HG03575 (cell line): Measurements from ENCODE around the gene BRD7.

Experiments used
- ATAC-seq: cut with Tn5 transposase; IDR thresholded peaks from one replicate; pipeline ENCODE4 v1.9.1; 2021; ENCODE audit not compliant: unreplicated experiment, insufficient number of reproducible peaks, low FRiP score; ENCODE audit errors: extremely low read depth

Gene BRD7

DNA sequence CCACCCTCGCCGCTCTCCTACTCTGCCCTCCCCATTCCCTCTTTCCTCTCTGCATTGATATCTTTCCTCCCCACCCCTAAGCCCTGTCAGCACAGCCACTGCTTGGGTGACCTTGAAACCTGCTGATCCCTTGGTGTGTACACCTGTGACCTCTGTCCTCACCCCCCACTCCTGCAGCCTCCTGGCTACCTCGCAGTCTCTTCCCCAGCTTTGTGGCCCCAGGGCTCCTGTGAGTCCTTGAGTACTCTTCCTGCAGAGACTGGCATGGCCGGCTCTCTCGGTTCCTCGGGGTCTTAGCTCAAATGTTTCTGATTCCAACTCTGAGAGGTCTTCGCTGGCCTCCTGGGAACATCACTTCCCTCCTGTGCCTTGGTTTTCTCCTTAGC, 70.7 kb downstream of the BRD7 start:
- ATAC-seq, result no peak

DNA sequence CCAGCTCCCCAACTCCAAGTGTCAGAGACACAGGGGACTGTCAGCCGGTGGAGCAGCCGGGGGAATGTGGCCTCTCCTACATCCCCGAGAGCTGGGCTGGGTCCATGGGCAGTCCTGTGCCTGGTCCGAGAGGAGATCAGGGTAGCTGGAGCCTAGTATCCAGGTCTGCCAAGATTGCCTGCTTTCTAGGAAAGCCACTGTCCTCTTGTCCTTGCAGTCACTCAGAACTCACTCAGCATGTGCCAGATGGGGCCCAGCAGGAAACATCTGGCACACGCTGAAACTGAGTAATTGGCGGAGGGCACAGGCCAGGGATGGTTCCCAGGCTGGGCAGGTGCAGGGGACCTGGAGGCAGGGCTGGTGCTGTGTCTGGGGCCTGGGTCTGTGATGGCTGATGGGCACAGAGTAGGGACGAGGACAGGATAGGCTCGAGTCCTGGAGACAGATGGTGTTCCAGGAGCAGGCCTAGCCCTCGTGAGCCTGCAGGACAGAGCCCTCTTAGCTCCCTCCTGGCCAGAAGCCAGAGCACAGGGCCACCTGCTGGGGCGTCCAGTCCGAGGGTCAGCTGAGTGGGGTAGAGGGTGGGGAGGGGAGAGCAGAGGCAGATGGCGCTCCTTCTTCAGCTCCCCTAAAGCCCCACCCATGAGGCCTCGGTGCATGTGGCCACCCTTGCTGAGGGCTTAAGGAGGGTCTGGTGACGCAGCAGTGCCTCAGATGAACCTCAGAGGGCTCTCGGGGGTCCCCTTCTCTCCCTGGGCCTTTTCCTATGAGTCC, 71.3 kb downstream of the BRD7 start:
- ATAC-seq, result no peak

DNA sequence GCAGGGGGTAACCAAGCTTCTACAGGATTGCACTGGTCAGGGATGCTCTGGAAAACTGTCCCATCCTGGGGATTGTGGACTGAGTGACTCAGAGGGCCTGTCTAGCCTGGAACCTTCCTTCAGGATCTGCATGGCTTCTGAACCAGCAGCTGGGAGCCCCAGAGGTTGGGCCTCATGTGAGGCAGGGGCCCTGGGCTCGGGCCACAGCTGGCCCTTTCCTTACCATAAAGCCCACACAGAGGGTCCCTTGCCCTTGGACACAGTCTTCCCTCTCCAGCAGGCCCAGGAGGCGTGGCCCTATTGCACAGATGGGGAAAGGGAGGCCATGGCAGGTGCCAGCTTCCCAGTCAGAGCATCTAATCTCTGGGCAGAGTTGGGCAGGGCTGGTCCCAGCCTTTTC, 72.0 kb downstream of the BRD7 start:
- ATAC-seq, result no peak

DNA sequence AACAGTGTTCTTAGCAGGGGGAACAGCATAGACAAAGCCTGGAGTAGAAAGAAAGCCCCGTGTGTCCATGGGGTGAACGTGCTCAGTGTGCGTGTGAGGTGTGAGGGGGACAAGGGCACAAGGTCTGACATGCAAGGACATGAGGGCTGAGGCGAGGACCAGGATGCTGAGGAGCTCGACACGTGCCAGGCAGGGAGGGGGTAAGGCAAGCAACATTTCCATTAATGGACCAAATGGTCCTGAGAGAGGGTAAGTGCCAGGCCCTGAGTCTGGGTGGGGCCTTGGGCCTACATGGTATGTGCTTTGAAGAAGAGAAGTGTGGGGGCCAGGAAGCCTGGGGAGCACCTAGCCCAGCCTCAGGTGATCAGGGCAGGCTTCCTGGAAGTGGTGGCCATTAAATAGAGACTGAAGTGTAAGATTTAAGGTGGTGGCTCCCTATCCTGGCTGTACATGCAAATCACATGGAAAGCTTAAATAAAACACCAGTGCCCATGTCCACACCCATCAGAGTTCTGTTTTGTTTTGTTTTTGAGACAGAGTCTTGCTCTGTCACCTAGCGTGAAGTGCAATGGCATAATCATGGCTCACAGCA, 73.2 kb downstream of the BRD7 start:
- no peak for ATAC-seq

DNA sequence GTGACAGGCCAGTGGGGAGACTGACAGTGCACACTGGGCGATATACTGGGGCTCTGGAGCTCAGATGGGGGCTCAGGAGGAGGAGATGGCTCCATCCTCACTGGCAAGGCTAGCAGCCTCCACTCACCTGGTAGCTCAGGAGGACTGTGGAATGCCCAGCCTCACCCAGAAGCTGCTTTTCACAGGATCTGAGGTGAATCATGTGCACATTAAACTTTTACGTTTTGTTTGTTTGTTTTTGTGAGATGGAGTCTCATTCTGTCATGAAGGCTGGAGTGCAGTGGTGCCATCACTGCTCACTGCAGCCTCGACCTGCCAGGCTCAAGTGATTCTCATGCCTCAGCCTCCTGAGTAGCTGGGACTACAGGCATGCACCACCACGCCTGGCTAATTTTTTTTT, 73.8 kb downstream of the BRD7 start:
- no peak for ATAC-seq

DNA sequence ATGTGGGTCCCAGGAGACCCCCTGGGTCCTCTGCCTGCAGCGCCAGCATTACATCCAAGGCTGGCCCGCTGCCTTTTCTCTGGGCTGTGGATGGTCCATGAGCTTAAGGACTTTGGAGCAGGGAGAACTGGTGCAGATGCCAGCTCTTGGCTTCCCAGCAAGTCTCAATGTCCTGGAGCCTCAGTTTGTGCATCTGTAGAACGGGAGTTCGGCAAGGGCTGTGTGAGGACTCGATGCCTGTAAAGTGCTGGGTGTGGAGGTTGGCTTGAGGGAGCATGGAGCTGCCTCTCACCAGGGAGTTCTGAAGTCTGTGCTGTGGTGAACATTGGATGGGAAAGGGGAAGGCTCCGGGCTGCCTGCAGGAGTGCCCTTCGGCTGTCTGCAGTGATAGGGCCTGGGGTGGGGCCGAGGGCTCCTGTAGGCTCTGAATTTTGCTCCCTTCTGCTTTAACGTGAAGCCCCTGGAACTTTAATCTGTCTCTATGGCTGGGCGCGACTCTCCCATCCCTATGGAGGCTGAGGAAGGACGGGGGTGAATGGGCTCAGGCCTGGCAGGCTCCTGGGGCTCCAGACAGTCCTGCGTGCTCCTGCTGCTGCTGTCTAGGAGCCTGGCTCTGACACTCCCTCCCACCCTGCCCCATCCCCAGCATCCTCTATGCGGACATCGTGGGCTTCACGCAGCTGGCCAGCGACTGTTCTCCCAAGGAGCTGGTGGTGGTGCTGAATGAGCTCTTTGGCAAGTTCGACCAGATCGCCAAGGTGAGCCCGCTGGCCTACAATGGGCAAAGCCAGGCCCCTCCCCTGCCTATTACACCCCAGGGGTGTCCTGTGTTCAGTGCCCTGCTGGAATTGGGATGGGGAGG, 74.6 kb downstream of the BRD7 start:
- ATAC-seq, result no peak

DNA sequence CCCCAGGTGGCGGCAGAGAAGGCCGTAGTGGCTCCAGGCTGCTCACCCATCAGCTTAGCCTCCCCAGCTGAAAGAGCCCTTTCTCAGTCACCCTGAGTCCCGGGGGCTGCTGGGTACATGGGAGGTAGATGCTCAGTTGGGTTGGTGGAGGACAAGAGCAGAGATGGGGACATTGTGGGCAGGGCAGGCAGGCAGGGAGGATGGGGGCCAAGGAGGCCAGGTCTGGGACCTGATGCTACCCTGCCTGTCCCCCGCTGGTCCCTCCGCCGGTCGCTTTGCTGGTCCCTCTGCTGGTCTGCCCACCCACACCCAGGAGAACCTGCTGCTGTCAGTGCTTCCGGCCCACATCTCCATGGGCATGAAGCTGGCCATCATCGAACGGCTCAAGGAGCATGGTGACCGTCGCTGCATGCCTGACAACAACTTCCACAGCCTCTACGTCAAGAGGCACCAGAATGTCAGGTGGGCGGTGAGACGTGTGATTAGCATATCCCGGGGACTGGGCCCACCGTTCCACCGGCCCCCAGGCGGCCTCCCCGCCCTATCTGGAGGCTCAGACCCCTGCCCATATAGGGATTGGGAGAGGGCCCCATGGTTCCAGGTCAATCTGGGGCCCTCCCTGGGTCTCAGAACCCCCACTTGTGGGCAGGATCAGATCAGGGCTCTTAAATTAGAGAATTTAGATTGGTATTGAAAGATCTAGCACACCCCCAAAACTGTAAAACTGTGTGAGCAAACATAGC, 75.6 kb downstream of the BRD7 start:
- no peak for ATAC-seq

DNA sequence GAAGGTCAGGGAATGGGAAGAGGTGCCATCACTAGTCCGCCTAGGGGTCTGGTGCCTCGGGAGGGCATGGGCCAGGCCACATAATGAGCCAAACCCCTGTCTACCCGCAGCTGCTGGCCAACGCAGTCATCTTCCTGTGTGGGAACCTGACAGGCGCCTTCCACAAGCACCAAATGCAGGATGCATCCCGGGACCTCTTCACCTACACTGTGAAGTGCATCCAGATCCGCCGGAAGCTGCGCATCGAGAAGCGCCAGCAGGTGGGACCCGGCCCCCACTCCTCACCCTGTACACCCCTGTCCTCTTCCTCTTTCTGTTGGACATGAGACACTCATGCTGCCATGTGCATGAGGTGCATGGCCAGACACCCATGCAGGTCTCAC, 76.2 kb downstream of the BRD7 start:
- ATAC-seq, result no peak

DNA sequence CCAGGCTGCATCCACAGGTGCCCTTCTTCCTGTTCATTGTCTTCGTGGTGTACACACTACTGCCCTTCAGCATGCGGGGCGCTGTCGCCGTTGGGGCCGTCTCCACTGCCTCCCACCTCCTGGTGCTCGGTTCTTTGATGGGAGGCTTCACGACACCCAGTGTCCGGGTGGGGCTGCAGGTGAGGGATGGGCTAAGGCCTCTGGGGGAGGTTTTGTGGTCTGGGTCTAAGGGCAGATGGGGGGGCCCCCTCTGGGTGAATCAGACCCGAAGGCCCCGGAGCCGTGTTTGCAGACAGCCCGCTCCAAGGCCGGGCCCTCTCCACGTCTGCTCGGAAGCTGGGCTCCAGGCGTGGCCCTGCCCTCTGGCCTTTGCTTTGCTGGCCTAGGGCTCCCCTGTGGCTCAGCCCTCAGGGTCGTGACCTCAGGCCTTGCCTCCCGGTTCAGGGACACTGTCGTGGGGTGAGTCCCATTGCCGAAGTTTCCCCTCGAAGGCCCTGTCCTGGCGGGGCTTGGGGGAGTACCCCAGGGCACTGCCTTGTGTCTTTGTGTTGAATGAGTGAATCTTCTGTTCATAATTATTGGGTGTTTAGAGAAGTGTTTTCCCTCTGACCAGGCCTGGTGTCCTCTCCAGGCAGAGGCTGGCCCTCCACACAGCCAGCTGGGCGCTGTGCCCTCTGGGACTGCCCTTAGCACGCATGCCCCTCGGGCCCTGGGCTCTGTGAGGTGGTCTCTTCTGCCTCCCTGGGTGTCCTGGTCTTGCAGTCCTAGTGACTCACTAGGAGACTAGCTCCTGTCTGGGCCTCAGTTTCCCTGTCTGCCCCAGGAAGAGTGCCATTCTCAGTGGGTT, 76.8 kb downstream of the BRD7 start:
- ATAC-seq, result no peak

DNA sequence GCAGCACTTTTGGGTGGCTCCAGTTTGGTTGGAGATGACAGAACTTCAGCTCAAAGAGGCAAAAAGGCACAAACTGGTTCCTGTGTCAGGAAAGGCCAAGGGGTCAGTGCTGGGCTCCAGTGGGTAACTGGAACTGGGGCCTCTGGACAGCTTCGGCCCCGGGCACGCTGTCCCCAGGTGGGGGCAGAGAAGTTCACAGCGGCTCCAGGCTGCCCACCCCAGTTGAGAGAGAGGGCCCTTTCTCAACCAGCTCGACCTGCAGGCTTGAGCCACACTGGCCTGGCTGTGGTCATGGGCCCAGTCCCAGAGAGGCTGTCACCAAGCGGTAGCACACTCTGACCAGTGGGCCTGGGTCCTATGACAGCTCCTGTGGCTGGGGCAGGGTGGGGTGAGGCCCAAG, 77.9 kb downstream of the BRD7 start:
- no peak for ATAC-seq

DNA sequence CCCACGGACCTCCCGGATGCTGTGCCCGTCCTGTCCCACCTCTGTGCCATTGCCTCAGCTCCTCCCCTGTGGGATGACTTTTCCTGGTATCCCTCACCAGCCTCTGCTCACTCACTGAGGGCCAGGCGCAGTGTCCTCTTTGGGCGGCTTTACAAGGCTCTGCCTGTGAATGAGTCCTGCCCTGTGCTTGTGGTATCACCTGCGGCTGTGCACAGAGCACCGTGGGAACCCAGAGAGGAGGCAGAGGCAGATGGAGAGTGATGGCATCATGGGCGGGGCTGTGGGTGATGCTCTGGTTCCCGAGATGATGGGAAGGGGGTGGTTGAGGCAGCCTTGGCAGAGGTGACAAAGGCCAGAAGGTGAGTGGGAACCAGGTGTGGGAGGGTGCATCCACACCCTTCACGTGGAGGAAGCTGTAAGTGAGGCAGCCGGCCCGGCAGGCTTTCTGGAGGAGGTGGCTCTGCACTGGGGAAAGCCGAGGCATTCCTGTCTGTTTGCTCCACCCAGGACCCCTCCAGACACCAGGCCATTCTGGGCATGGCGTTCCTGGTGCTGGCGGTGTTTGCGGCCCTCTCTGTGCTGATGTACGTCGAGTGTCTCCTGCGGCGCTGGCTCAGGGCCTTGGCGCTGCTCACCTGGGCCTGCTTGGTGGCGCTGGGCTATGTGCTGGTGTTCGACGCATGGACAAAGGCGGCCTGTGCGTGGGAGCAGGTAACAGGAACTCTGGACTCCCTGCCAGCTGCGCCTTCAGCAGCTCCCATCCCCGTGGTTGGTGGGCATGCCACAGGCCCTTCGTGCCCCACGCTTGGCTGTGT, 78.6 kb downstream of the BRD7 start:
- no peak for ATAC-seq

DNA sequence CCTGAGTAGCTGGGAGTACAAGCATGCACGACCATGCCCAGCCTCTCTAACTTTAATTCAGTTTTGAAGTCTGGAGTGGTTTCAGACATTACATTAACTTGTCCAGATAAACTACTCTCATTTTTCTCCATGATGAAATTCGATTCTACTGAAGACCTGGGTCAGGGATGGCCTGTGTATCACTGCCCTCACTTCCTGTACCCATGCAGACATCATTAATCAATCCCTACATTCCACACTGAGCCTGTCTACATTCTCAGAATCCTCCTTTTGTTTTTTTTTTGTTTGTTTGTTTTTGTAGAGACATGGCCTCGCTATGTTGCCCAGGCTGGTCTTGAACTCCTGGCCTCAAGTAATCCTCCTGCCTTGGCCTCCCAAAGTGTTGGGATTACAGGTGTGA, 79.9 kb downstream of the BRD7 start:
- no peak for ATAC-seq

DNA sequence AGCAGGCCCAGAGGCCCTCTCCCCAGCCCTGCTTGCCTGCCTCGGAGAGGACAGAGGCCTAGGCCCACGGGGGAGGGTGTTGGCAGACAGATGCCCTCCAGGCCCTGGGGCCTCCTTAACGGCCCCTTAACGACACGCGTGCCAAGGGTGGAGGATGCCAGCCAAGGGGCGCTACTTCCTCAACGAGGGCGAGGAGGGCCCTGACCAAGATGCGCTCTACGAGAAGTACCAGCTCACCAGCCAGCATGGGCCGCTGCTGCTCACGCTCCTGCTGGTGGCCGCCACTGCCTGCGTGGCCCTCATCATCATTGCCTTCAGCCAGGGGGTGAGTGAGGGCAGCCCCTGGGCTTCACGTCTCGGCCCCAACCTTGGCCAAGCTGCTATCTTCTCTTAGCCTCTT, 80.8 kb downstream of the BRD7 start:
- no peak for ATAC-seq

DNA sequence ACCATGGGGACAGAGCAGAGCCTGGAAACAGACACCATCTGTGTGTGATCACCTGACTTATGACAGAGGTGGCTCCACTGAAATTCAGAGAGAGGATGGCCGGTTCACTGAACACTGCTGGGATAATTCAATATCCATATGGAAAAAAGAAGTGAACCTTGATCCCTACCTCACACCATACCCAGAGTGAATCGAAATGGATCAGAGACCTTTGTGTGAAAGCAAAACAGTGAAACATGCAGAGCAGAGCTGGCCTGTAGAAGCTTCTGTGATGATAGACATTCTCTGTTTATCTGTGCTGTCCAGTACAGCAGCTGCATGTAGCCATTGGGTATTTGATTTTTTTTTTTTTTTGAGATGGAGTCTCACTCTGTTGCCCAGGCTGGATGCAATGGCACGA, 82.1 kb downstream of the BRD7 start:
- no peak for ATAC-seq

DNA sequence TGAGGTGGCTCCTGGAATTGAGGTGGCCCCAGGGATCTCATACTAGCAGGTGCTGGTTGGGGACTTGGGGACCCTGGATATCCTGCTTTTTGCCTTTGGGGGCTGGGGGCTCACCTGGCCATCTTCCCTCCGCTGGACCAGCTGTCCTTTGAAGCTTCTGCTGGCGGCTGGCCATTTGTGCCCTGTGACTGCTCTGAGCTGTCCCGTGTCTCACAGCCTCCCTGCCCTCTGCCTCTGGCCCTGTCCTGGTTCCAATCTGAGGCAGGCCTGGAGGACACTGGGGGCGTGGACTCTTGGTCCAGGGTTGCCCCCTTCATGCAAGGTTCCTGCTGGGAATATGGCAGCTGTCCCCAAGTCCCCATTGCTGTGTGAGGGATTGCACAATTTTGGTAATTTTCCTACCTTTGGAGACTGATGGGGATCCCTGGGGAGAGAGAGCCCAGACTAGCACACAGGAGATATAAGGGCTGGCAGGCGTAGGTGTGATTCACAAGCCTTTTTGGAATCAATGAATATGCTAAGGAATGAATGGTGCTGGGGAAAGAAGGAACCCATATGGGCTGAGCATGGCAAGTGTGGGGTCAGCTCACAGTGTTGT, 83.3 kb downstream of the BRD7 start:
- no peak for ATAC-seq

DNA sequence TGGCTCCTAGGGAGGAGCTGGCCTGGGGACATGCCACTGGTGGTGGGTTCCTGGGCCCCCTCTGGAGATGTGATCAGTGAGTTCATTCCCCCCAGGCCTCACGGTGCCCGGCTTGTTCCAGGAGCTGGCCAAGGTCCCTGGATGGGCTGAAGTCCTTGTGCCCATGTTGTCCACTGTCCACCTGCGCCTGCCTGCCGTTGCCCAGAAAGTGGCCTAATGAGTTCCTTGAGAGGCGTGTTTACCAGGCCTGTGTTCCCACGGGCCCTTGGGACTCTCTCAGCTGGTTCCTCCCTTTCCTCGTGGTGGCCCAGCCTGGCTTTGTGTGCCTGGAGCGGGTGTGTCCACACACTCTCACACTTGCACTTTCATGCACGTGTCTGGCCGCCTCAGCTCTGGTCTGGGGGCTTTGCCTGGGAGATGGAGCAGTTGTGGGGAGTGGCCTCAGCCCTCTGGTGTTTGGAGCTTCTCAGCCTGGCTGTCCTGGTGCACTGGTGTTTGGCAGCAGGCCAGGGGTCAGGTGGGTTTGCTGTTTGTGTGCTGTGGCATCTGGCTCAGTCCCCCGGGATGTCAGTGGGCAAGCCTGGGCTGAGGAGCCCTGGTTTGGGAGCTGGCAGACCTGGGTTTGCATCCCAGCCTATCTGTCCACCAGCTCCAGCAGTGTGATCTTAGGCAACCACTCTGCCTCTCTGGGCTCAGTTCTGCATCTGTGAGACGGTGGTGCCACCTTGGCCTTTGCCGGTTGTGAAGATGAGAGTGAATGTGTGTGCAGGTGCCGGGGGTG, 84.5 kb downstream of the BRD7 start:
- no peak for ATAC-seq
